ENCODE results near the gene PLSCR1. TPM values are rescaled to one million over a fixed set of nuclear protein-coding genes. Genes with fewer than 3 reads are reported as not detected.

The PLSCR1 gene
- total RNA-seq, 1 experiment from 2014 or later: 48.9 TPM

GRCh38 chr3:146577662-146578061, 33.3 kb upstream of the PLSCR1 start:
- Histone ChIP-seq H2AK5ac (ENCODE audit: insufficient read length, low read length) (no peak overlapping the region), H3K9ac (ENCODE audit: extremely low read depth, insufficient read length, low read length) (no peak overlapping the region), H3K27me3 (ENCODE audit: insufficient read depth, low read length) (no peaks in the 10 kb centered on the region), H2BK12ac (ENCODE audit: insufficient read length, low read depth, low read length) (no peak overlapping the region), H3K27ac (ENCODE audit: insufficient read length, low read depth, low read length) (no peak overlapping the region), H3K23me2 (ENCODE audit: insufficient read length, low read depth, low read length, poor library complexity, severe bottlenecking) (no peaks in the 10 kb centered on the region), H3K14ac (ENCODE audit: insufficient read depth, low read length) (no peak overlapping the region), H2BK20ac (ENCODE audit: low read depth, low read length, poor library complexity, severe bottlenecking) (no peak overlapping the region), H3K4ac (ENCODE audit: low read depth, low read length) (no peak overlapping the region), H3K9me3 (ENCODE audit: control insufficient read depth, low read depth, low read length) (peaks cover 8% of the 10 kb centered on the region), H2AFZ (ENCODE audit: low read length) (no peak overlapping the region), H2BK5ac (ENCODE audit: insufficient read length, low read length) (no peak overlapping the region), H3K4me2 (ENCODE audit: insufficient read depth, insufficient read length, low read length) (no peak overlapping the region), H4K91ac (ENCODE audit: insufficient read length, low read depth, low read length) (no peak overlapping the region), H3T11ph (ENCODE audit: low read length) (no peak overlapping the region), H3K56ac (ENCODE audit: insufficient read length, low read depth, low read length) (no peak overlapping the region), H4K8ac (replicated peaks; ENCODE audit: insufficient read length, low read depth, low read length) (no peak overlapping the region), H4K5ac (ENCODE audit: insufficient read length, low read depth, low read length) (no peak overlapping the region), H2BK120ac (ENCODE audit: low read depth, low read length, poor library complexity, severe bottlenecking) (no peak overlapping the region), H2BK15ac (ENCODE audit: low read depth, low read length) (no peak overlapping the region), H3K23ac (ENCODE audit: insufficient read length, low read depth, low read length) (no peak overlapping the region), H3K79me2 (ENCODE audit: insufficient read depth, low read length) (no peaks in the 10 kb centered on the region), H3K4me1 (ENCODE audit: insufficient read depth, low read length) (no peaks in the 10 kb centered on the region), H3K18ac (ENCODE audit: insufficient read length, low read depth, low read length) (no peak overlapping the region), H3K79me1 (ENCODE audit: insufficient read depth, low read depth, low read length, poor library complexity, severe bottlenecking) (no peaks in the 10 kb centered on the region), H4K20me1 (ENCODE audit: control insufficient read depth, insufficient read depth, insufficient read length) (no peaks in the 10 kb centered on the region)
- Mint-ChIP-seq H3K27ac (no peak overlapping the region), H3K36me3 (ENCODE audit: insufficient read depth in 1 of 3, low read depth in 3 of 3) (peaks cover 7 to 14% (median 10%) of the 10 kb centered on the region in 3 experiments; a peak in 6 of 7 replicates), H3K4me3 (no peak overlapping the region), H3K27me3 (ENCODE audit: low read depth) (no peaks in the 10 kb centered on the region), H3K9me3 (peaks cover 10 to 14% of the 10 kb centered on the region in 2 experiments), H3K4me1 (peaks cover 0 to 20% of the 10 kb centered on the region in 2 experiments; a peak in 2 of 4 replicates)
- no peak for DNase-seq
- TF ChIP-seq CTCF (conservative IDR thresholded peaks at IDR 0.05): peak; percentile 69; the same call in 2 of the 3 replicates

All from H9 (cell line).